LNCaP clone FGC (cell line): Measurements from ENCODE around the gene KIRREL2.
A peak's percentile ranks its signal among the peaks of the same experiment; 100 is the strongest.

ENCODE experiments used
- DNase-seq: peaks from one replicate; pipeline ENCODE4 v3.0.0-alpha.2; 2011; ENCODE audit warnings: low read depth
- H3K4me3 ChIP-seq: 2 replicates; pipeline ENCODE4 v1.5.1; 2011; ENCODE audit warnings: mild to moderate bottlenecking, low read depth, low read length, control low read depth
- CTCF ChIP-seq: IDR thresholded peaks from 2 replicates; pipeline ENCODE4 v1.5.1; 2012; ENCODE audit warnings: mild to moderate bottlenecking; ENCODE audit not compliant: control insufficient read depth, insufficient read depth; ENCODE audit errors: extremely low read depth

Gene KIRREL2

GRCh38 chr19:35898499-35898809 lies 41.7 kb downstream of the KIRREL2 start:
- TF ChIP-seq CTCF, result no peak
- H3K4me3 ChIP-seq, result peak overlapping the region; percentile 84
- no peak for DNase-seq

GRCh38 chr19:35899547-35900214 lies 43.0 kb downstream of the KIRREL2 start:
- TF ChIP-seq CTCF, result no peak
- H3K4me3 ChIP-seq, result peak overlapping the region; percentile 84
- DNase-seq, result peak; percentile 51

GRCh38 chr19:35901055-35901644 lies 44.4 kb downstream of the KIRREL2 start:
- DNase-seq, result no peak
- peak overlapping the region; percentile 84; the same call in 1 of the 2 replicates for H3K4me3 ChIP-seq
- TF ChIP-seq CTCF, result no peak

- TF ChIP-seq CTCF, result no peak
Observed at GRCh38 chr19:35901854-35902661, 45.3 kb downstream of the KIRREL2 start, which contains the start of gene HCST. Gene HCST, plus strand, starts transcription at chr19:35902529. Its CDS starts 65 bp downstream, at chr19:35902594.

GRCh38 chr19:35902870-35903475 lies 46.3 kb downstream of the KIRREL2 start:
- H3K4me3 ChIP-seq, result peak overlapping the region; percentile 43
- no peak for DNase-seq
- TF ChIP-seq CTCF, result no peak

More at GRCh38 chr19:35901854-35902661, 45.3 kb downstream of the KIRREL2 start, which contains the start of gene HCST:
- DNase-seq, result no peak
- peak within 1 kb of the TSS; percentile 43 for H3K4me3 ChIP-seq

- DNase-seq, result no peak
- TF ChIP-seq CTCF, result no peak
- H3K4me3 ChIP-seq, result peak overlapping the region; percentile 43
Observed at GRCh38 chr19:35903550-35904179, 47.0 kb downstream of the KIRREL2 start.
